Muscle layer of duodenum (tissue), 2 donors: ENCODE results near the gene SUMO2.
A peak's percentile ranks its signal among the peaks of the same experiment; 100 is the strongest.

ENCODE experiments used
- H3K27ac ChIP-seq: one replicate; pipeline ENCODE4 v1.7.0; 2013; ENCODE audit warnings: mild to moderate bottlenecking, low read length
- H3K27me3 ChIP-seq: one replicate; pipeline ENCODE4 v1.7.0; 2013; ENCODE audit warnings: low read depth, mild to moderate bottlenecking, control low read depth, low read length
- H3K36me3 ChIP-seq, 2 donors: one replicate each; pipeline ENCODE4 v1.7.0; 2013; ENCODE audit warnings: low read length in 2 of 2, control low read depth in 1 of 2, mild to moderate bottlenecking in 1 of 2; ENCODE audit not compliant: insufficient read depth in 2 of 2, control insufficient read depth in 1 of 2
- H3K4me1 ChIP-seq, 2 donors: one replicate each; pipeline ENCODE4 v1.7.0; 2013; ENCODE audit warnings: low read length in 2 of 2, mild to moderate bottlenecking in 2 of 2, control low read depth in 1 of 2, moderate library complexity in 1 of 2; ENCODE audit not compliant: insufficient read depth in 2 of 2, control insufficient read depth in 1 of 2
- H3K4me3 ChIP-seq, 2 donors: one replicate each; pipeline ENCODE4 v1.7.0; 2013; ENCODE audit warnings: low read length in 2 of 2, low read depth in 1 of 2, mild to moderate bottlenecking in 1 of 2
- H3K9me3 ChIP-seq, 2 donors: one replicate each; pipeline ENCODE4 v1.7.0; 2013; ENCODE audit warnings: low read length in 2 of 2, control low read depth in 1 of 2, mild to moderate bottlenecking in 1 of 2; ENCODE audit not compliant: control insufficient read depth in 1 of 2
- donor health status: healthy.

SUMO2 gene

GRCh38 chr17:75182569-75183436 is at the start of gene SUMO2:
SUMO2 (minus strand) TSS chr17:75182959; CDS start chr17:75182834, 125 bp downstream.
- Histone ChIP-seq H3K27ac (peak within 1 kb of the TSS; percentile 96), H3K4me3 (peak within 1 kb of the TSS; percentile 69 to 98), H3K27me3 (no peaks in the 10 kb centered on the region), H3K36me3 (peaks cover 0 to 8% of the 10 kb centered on the region in 2 donors), H3K9me3 (no peaks in the 10 kb centered on the region), H3K4me1 (peaks cover 0 to 24% of the 10 kb centered on the region in 2 donors)

- Histone ChIP-seq H3K27ac (no peak overlapping the region), H3K9me3 (no peaks in the 10 kb centered on the region), H3K4me3 (no peak overlapping the region), H3K4me1 (peaks cover 0 to 6% of the 10 kb centered on the region in 2 donors), H3K27me3 (no peaks in the 10 kb centered on the region), H3K36me3 (peaks cover 54 to 69% of the 10 kb centered on the region in 2 donors)
Measured at GRCh38 chr17:75231741-75232464, 49.1 kb upstream of the SUMO2 start.

GRCh38 chr17:75231071-75231470 is 48.3 kb upstream of the SUMO2 start:
- Histone ChIP-seq H3K27me3 (no peaks in the 10 kb centered on the region), H3K9me3 (no peaks in the 10 kb centered on the region), H3K4me3 (no peak overlapping the region), H3K4me1 (peaks cover 0 to 6% of the 10 kb centered on the region in 2 donors), H3K27ac (no peak overlapping the region), H3K36me3 (peaks cover 54 to 69% of the 10 kb centered on the region in 2 donors)

- Histone ChIP-seq H3K27me3 (no peaks in the 10 kb centered on the region), H3K4me1 (peaks cover 0 to 6% of the 10 kb centered on the region in 2 donors), H3K9me3 (no peaks in the 10 kb centered on the region), H3K4me3 (no peak overlapping the region), H3K27ac (peak overlapping the region; percentile 33), H3K36me3 (peaks cover 50 to 69% of the 10 kb centered on the region in 2 donors)
Measured at GRCh38 chr17:75228847-75229246, 46.1 kb upstream of the SUMO2 start.

GRCh38 chr17:75228305-75228704 is 45.5 kb upstream of the SUMO2 start:
- peaks cover 50 to 69% of the 10 kb centered on the region in 2 donors for H3K36me3 ChIP-seq
- H3K9me3 ChIP-seq, result no peaks in the 10 kb centered on the region
- H3K4me1 ChIP-seq, result peaks cover 0 to 6% of the 10 kb centered on the region in 2 donors
- H3K27ac ChIP-seq, result peak overlapping the region; percentile 33
- H3K4me3 ChIP-seq, result no peak overlapping the region
- H3K27me3 ChIP-seq, result no peaks in the 10 kb centered on the region

GRCh38 chr17:75227729-75228128 is 45.0 kb upstream of the SUMO2 start:
- no peak overlapping the region for H3K4me3 ChIP-seq
- H3K36me3 ChIP-seq, result peaks cover 45 to 65% of the 10 kb centered on the region in 2 donors
- H3K27ac ChIP-seq, result no peak overlapping the region
- peaks cover 0 to 6% of the 10 kb centered on the region in 2 donors for H3K4me1 ChIP-seq
- H3K27me3 ChIP-seq, result no peaks in the 10 kb centered on the region
- H3K9me3 ChIP-seq, result no peaks in the 10 kb centered on the region

- Histone ChIP-seq H3K27ac (no peak overlapping the region), H3K4me1 (peaks cover 0 to 6% of the 10 kb centered on the region in 2 donors), H3K9me3 (no peaks in the 10 kb centered on the region), H3K4me3 (no peak overlapping the region), H3K27me3 (no peaks in the 10 kb centered on the region), H3K36me3 (peaks cover 39 to 54% of the 10 kb centered on the region in 2 donors)
Measured at GRCh38 chr17:75225016-75225415, 42.3 kb upstream of the SUMO2 start.

- peaks cover 39 to 59% of the 10 kb centered on the region in 2 donors for H3K36me3 ChIP-seq
- H3K27me3 ChIP-seq, result no peaks in the 10 kb centered on the region
- H3K9me3 ChIP-seq, result no peaks in the 10 kb centered on the region
- H3K27ac ChIP-seq, result no peak overlapping the region
- H3K4me3 ChIP-seq, result no peak overlapping the region
- H3K4me1 ChIP-seq, result no peaks in the 10 kb centered on the region
Measured at GRCh38 chr17:75219815-75220214, 37.1 kb upstream of the SUMO2 start.

GRCh38 chr17:75218131-75218530 is 35.4 kb upstream of the SUMO2 start:
- Histone ChIP-seq H3K36me3 (peaks cover 46 to 63% of the 10 kb centered on the region in 2 donors), H3K4me3 (no peak overlapping the region), H3K27me3 (no peaks in the 10 kb centered on the region), H3K4me1 (no peaks in the 10 kb centered on the region), H3K27ac (no peak overlapping the region), H3K9me3 (no peaks in the 10 kb centered on the region)

- H3K4me3 ChIP-seq, result no peak overlapping the region
- no peaks in the 10 kb centered on the region for H3K9me3 ChIP-seq
- no peak overlapping the region for H3K27ac ChIP-seq
- H3K4me1 ChIP-seq, result peaks cover 0 to 10% of the 10 kb centered on the region in 2 donors
- no peaks in the 10 kb centered on the region for H3K27me3 ChIP-seq
- peaks cover 21 to 43% of the 10 kb centered on the region in 2 donors for H3K36me3 ChIP-seq
Measured at GRCh38 chr17:75209061-75209460, 26.3 kb upstream of the SUMO2 start.

- no peak overlapping the region for H3K27ac ChIP-seq
- H3K9me3 ChIP-seq, result no peaks in the 10 kb centered on the region
- peaks cover 18 to 37% of the 10 kb centered on the region in 2 donors for H3K36me3 ChIP-seq
- H3K27me3 ChIP-seq, result no peaks in the 10 kb centered on the region
- no peak overlapping the region for H3K4me3 ChIP-seq
- peaks cover 0 to 10% of the 10 kb centered on the region in 2 donors for H3K4me1 ChIP-seq
Measured at GRCh38 chr17:75208161-75208560, 25.4 kb upstream of the SUMO2 start.
